Fibroblast of pulmonary artery (primary cell): Measurements from ENCODE around the gene IDE.

Experiments
- DNase-seq: peaks from one replicate; pipeline ENCODE4 v3.0.0-alpha.2; 2010; ENCODE audit warnings: low read depth
- H3K4me3 ChIP-seq: replicated peaks from 2 replicates; pipeline ENCODE4 v1.5.1; 2011; ENCODE audit warnings: low read depth, mild to moderate bottlenecking, control low read depth, low read length, moderate library complexity
- CTCF ChIP-seq: IDR thresholded peaks from 2 replicates; pipeline ENCODE4 v1.5.1; 2011; ENCODE audit warnings: mild to moderate bottlenecking, control low read depth, low read length, inconsistent platforms; ENCODE audit errors: missing control alignments

Gene IDE

GRCh38 chr10:92413011-92413410, 160.9 kb downstream of the IDE start:
- TF ChIP-seq CTCF, result no peak
- no peak for DNase-seq
- no peak overlapping the region for H3K4me3 ChIP-seq

GRCh38 chr10:92411406-92411805, 162.5 kb downstream of the IDE start:
- no peak for TF ChIP-seq CTCF
- no peak for DNase-seq
- H3K4me3 ChIP-seq, result no peak overlapping the region

GRCh38 chr10:92410501-92410900, 163.4 kb downstream of the IDE start:
- no peak overlapping the region for H3K4me3 ChIP-seq
- no peak for DNase-seq
- no peak for TF ChIP-seq CTCF

GRCh38 chr10:92408017-92408361, 165.9 kb downstream of the IDE start:
- DNase-seq, result no peak
- no peak overlapping the region for H3K4me3 ChIP-seq
- TF ChIP-seq CTCF, result no peak

- TF ChIP-seq CTCF, result no peak
- no peak overlapping the region for H3K4me3 ChIP-seq
- DNase-seq, result peak; percentile 15
Measured at GRCh38 chr10:92407305-92408016, 166.4 kb downstream of the IDE start.

GRCh38 chr10:92405419-92405924, 168.4 kb downstream of the IDE start:
- no peak for TF ChIP-seq CTCF
- H3K4me3 ChIP-seq, result no peak overlapping the region
- no peak for DNase-seq
